SJCRH30 (cell line): ENCODE results near the gene ARID3B. TPM values are rescaled to one million over a fixed set of nuclear protein-coding genes. Genes with fewer than 3 reads are reported as not detected.

Experiments
- DNase-seq, 2 experiments: peaks; one replicate each; pipeline ENCODE4 v3.0.0-alpha.2; 2015 to 2020
- H3K27ac ChIP-seq: fragments of 250-450 bp; sonication (Bioruptor Pico); 2 replicates; pipeline ENCODE4 v1.5.1; 2020; ENCODE audit warnings: mild to moderate bottlenecking, moderate library complexity
- H3K27me3 ChIP-seq: fragments of 250-450 bp; sonication (Bioruptor Pico); 2 replicates; pipeline ENCODE4 v1.5.1; 2020; ENCODE audit warnings: mild to moderate bottlenecking, moderate library complexity
- H3K36me3 ChIP-seq: fragments of 250-450 bp; sonication (Bioruptor Pico); 2 replicates; pipeline ENCODE4 v1.5.1; 2020; ENCODE audit warnings: mild to moderate bottlenecking, moderate library complexity
- H3K4me1 ChIP-seq: fragments of 250-450 bp; sonication (Bioruptor Pico); 2 replicates; pipeline ENCODE4 v1.5.1; 2020; ENCODE audit warnings: mild to moderate bottlenecking, moderate library complexity
- H3K4me3 ChIP-seq: fragments of 250-450 bp; sonication (Bioruptor Pico); 2 replicates; pipeline ENCODE4 v1.5.1; 2020; ENCODE audit warnings: mild to moderate bottlenecking, moderate library complexity
- H3K9me3 ChIP-seq: fragments of 250-450 bp; sonication (Bioruptor Pico); replicated peaks from 2 replicates; pipeline ENCODE4 v1.5.1; 2020; ENCODE audit warnings: mild to moderate bottlenecking, moderate library complexity
- total RNA-seq: library from RNA; depleted of rRNA; stranded (reverse); fragments of >200 nt; shearing (Covaris generic); gene quantifications from 2 replicates; pipeline ENCODE4 v1.2.3, GENCODE V29; 2014

Gene ARID3B
- total RNA-seq, 1 experiment from 2014 or later, result 16.0 TPM

DNA sequence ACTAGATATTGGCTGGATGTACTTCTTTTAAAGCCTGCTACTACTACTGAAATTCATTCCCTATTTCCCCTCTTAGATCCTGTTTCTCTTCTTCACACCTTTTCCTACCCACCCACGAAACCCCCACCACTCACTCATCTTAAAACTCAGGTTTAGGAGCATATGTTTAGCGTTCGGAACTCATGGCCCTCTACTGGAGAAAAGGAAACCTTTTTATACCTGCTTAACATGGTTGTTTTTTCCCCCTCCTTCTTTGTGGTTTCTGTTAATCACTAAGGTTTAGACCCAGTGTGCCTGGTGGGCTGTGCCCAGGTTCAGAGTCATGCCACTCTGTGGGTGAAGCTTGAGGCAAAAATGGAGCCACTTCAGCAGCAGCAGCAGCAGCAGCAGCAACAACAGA is 2.6 kb downstream of the ARID3B start:
- no peak for DNase-seq

DNA sequence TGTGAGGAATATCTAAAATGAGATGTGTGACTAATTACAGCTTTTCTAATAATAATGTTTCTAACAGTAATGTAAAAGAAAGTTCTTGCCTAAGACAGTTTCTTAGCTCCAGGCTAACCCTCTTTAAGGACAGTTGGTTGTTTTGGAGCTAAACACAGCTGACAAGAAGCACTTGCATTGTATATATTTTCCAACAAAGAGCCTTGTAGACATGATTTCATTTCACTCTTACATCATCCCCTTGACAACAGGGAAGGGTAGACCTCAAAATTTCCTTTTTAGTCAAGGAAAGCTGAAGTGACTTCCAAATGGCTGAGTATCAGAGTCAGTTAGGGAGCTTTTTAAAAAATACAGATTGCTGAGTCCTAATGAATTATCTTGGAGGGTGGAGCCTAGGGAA is 4.1 kb downstream of the ARID3B start:
- Histone ChIP-seq H3K27ac (no peak overlapping the region), H3K27me3 (no peaks in the 10 kb centered on the region)

More for the DNA sequence above, 2.6 kb downstream of the ARID3B start:
- H3K36me3 ChIP-seq, result no peaks in the 10 kb centered on the region
- H3K27ac ChIP-seq, result no peak overlapping the region
- no peaks in the 10 kb centered on the region for H3K9me3 ChIP-seq
- no peaks in the 10 kb centered on the region for H3K27me3 ChIP-seq
- H3K4me1 ChIP-seq, result peaks cover 22% of the 10 kb centered on the region
- no peak overlapping the region for H3K4me3 ChIP-seq

DNA sequence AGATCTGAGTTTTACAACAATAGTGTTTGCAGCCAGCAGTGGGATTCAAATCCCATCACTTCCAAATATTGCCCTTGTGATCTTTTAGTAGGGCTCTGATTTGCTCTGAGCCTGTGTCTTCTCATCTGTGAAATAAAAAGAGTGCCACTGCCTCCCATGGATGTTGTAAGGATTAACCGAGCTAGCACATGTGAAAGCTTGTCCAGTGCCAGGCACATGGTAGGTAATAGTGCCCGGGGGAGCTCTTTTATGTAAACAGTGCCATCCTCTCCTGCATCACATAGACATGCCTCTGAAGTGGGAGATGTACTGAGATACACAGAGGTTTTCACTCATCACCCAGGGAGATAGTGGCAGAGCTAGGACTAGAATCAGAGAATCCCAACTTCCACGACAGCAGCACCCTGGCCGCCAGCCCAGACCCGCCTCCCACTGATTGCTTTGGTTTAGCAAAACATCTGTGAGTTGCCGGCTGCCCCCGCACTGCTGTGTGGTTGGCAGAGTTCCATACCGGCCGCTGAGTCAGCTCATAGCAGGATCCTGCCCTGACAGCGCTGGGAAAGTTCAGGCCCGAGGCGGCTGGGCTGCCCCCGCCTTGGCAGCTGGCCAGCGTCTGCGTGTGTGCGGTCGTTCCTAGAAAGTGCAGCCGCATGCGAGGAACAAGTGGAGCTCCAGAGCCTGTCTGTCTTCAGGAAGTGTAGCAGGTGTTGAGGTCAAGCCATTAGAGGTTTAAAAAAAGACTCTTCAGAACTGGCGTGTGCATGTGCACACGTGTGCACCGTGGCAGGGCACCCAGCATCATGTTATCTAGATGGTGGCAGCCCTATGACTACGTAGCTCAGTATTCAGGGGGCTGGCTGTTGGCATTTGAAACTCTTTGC is 5.0 kb downstream of the ARID3B start:
- Histone ChIP-seq H3K9me3 (no peaks in the 10 kb centered on the region), H3K4me1 (peaks cover 22% of the 10 kb centered on the region), H3K4me3 (no peak overlapping the region), H3K27me3 (no peaks in the 10 kb centered on the region), H3K27ac (no peak overlapping the region), H3K36me3 (no peaks in the 10 kb centered on the region)
- peak; percentile 99 for DNase-seq

More for the DNA sequence above, 4.1 kb downstream of the ARID3B start:
- H3K4me3 ChIP-seq, result no peak overlapping the region
- no peak for DNase-seq
- H3K9me3 ChIP-seq, result no peaks in the 10 kb centered on the region
- H3K36me3 ChIP-seq, result no peaks in the 10 kb centered on the region
- peaks cover 22% of the 10 kb centered on the region for H3K4me1 ChIP-seq

DNA sequence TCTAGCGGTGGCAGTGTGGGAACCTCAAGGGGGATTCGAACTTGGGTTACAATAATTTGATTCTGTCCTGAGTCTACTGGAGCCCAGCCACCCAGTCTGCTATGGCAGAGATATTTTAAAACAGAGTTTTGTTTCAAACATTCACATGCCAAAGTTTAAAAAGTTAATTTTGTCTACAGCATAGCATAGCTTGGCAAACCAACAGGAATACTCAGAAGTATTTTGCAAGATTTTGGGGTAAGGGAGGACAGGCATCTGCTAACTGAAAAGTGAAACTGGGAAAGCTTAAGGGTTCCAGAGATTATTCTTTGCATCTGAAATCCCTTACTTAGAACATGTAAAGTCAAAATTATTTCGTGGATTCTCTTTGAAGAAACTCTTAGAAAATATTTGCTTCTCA is 6.6 kb downstream of the ARID3B start:
- Histone ChIP-seq H3K9me3 (no peaks in the 10 kb centered on the region), H3K4me3 (no peak overlapping the region), H3K27me3 (no peaks in the 10 kb centered on the region), H3K36me3 (peaks cover 3% of the 10 kb centered on the region; the same call in 1 of the 2 replicates), H3K4me1 (peaks cover 17% of the 10 kb centered on the region), H3K27ac (no peak overlapping the region)
- DNase-seq, result no peak

DNA sequence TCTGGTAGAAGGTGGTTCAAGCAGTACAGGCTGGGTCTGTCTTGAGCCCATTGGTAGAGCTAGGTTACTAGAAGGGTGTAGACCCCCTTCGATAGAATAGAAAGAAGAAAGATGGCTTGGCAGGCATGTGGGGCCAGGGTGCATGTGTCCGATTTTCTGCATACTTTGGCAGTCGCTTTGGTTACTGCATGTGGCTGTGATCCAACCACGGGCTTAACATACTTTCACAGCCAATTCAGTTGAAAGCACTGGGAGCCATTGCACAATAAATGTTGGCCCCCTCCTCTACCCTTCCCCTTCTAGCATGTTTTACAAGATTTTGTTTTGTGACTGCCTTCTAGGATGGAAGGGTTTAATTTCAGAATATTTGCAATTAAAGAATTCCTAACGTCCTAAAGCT is 7.2 kb downstream of the ARID3B start:
- Histone ChIP-seq H3K4me3 (no peak overlapping the region), H3K4me1 (peaks cover 17% of the 10 kb centered on the region), H3K27me3 (no peaks in the 10 kb centered on the region), H3K27ac (no peak overlapping the region), H3K9me3 (no peaks in the 10 kb centered on the region), H3K36me3 (peaks cover 3% of the 10 kb centered on the region; the same call in 1 of the 2 replicates)
- DNase-seq, result no peak

DNA sequence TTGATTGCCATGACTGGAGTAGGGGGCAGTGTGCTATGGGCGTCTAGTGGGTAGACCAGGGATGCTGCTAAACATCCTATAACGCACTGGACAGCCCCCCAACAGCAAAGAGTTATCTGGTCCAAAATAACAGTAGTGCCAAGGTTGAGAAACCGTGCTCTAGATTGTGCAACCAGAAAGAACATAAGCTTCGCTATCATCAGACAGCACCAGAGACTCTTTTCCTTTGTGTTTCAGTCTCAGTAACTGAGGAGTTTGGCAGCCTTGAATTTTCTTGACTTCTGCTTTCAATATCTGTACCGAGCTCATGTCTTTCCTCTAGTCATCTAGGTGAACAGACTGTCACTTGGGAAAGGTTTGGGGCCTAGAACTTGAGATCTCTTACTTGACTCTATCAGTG is 8.8 kb downstream of the ARID3B start:
- no peaks in the 10 kb centered on the region for H3K27me3 ChIP-seq
- H3K4me3 ChIP-seq, result no peak overlapping the region
- H3K4me1 ChIP-seq, result peaks cover 17% of the 10 kb centered on the region
- H3K9me3 ChIP-seq, result no peaks in the 10 kb centered on the region
- no peak for DNase-seq
- no peak overlapping the region for H3K27ac ChIP-seq
- H3K36me3 ChIP-seq, result peaks cover 3% of the 10 kb centered on the region; the same call in 1 of the 2 replicates

DNA sequence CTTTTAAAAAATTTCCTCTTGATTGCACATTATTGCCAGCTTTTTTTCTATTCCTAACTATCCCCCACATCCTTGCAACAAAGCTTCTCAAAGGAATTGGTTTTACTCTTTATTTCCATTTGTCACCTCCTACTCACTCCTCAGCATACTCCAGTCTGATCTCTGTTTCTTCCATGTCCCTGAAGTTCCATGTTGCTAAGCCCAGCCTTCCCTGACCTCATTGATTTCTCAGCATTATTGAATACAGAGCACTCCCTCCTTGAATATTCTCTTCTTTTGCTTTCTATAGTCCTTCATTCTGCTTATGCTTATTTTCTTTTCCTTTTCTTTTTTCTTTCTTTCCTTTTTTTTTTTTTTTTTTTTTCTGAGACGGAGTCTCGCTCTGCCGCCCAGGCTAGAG is 10.7 kb downstream of the ARID3B start:
- H3K36me3 ChIP-seq, result peaks cover 3% of the 10 kb centered on the region; the same call in 1 of the 2 replicates

DNA sequence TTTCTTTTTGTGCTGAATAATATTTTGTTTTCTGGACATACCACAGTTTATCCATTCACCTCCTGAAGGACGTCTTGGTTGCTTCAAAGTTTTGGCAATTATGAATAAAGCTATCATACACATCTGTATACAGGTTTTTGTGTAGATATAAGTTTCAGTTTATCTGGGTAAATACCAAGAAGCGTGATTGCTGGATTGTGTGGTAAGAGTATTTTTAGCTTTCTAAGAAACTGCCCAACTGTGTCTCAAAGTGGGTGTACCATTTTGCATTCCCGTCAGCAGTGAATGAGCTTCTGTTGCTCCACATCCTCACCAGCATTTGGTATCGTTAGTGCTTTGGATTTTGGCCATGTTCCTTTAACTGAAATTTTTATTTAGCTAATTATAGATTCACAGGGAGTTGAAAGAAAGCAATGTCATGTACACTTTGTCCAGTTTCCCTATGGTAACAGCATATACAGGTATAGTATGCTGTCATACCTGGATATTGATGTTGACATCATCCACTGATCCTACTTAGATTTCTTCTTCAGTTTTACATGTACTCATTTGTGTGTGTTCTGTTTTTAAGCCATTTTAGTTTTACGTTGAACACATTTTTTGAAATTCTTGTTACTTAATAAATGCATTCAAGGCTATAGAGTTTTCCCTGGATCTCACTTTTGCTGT is 11.9 kb downstream of the ARID3B start:
- no peaks in the 10 kb centered on the region for H3K9me3 ChIP-seq
- no peaks in the 10 kb centered on the region for H3K27me3 ChIP-seq
- H3K4me1 ChIP-seq, result peaks cover 2% of the 10 kb centered on the region; the same call in 1 of the 2 replicates
- no peak for DNase-seq
- H3K27ac ChIP-seq, result no peak overlapping the region
- no peak overlapping the region for H3K4me3 ChIP-seq
- H3K36me3 ChIP-seq, result peaks cover 3% of the 10 kb centered on the region; the same call in 1 of the 2 replicates

More for the DNA sequence above, 10.7 kb downstream of the ARID3B start:
- Histone ChIP-seq H3K27ac (no peak overlapping the region), H3K9me3 (no peaks in the 10 kb centered on the region), H3K4me3 (no peak overlapping the region), H3K4me1 (peaks cover 4% of the 10 kb centered on the region), H3K27me3 (no peaks in the 10 kb centered on the region)
- DNase-seq, result no peak

DNA sequence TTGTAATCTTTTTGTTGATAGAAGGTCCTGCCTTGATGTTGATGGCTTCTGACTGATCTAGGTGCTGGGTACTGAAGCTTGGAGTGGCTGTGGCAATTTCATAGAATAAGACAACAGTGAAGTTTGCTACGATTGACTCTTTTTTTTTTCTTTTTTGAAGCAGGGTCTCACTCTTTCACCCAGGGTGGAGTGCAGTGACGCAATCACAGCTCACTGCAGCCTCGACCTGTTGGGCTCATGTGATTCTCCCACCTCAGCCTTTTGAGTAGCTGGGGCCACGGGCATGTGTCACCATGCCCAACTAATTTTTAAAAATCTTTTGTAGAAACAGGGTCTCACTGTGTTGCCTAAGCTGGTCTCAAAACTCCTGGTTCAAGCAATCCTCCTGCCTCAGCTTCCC is 14.2 kb downstream of the ARID3B start:
- DNase-seq, result no peak
- no peaks in the 10 kb centered on the region for H3K9me3 ChIP-seq
- H3K36me3 ChIP-seq, result peaks cover 3% of the 10 kb centered on the region; the same call in 1 of the 2 replicates
- H3K4me1 ChIP-seq, result no peaks in the 10 kb centered on the region
- no peaks in the 10 kb centered on the region for H3K27me3 ChIP-seq
- H3K4me3 ChIP-seq, result no peak overlapping the region
- H3K27ac ChIP-seq, result no peak overlapping the region

DNA sequence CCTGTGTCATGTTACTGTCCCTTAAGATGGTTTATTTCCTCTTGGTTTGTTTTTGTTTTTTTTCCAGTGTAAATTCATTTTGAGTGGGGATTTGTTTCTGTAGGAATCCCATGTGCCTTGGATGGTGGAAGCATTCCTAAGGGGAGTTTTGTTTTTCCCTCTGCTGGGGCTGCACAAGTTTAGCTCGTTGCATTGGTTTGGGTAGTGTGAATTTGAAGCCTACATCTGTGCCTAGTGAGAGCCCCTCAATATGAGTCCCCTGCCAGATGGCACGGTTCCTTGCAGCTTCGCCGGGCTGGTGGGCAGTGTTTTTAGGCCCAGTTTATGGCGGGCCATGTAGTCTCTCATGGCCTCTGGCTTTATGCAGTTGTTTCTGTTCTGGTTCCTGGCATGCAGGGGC is 17.7 kb downstream of the ARID3B start:
- no peak for DNase-seq
- H3K27ac ChIP-seq, result no peak overlapping the region
- no peaks in the 10 kb centered on the region for H3K27me3 ChIP-seq
- H3K4me3 ChIP-seq, result no peak overlapping the region
- no peaks in the 10 kb centered on the region for H3K9me3 ChIP-seq
- H3K36me3 ChIP-seq, result no peaks in the 10 kb centered on the region
- no peaks in the 10 kb centered on the region for H3K4me1 ChIP-seq

DNA sequence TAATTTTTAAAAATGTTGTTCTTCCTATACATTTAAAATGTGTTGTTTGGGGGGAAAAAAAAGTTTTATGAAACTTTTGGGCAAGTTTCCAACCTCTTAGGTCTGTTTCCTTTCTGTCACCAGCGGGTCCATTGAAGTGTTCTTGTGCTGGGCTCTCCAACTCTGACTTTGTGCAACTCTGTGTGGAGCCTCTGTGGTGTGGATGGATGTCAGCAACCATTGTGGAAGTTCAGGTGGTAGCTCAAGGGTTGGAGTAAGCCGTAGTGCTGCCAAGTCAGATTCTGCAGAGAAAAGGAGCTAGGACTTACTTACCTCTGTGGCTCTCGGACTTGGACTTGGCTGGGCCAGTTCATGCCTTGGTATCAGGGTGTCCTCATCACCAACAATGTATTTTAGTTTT is 22.4 kb downstream of the ARID3B start:
- H3K4me3 ChIP-seq, result no peak overlapping the region
- DNase-seq, result no peak
- no peaks in the 10 kb centered on the region for H3K36me3 ChIP-seq
- H3K9me3 ChIP-seq, result no peaks in the 10 kb centered on the region
- H3K4me1 ChIP-seq, result no peaks in the 10 kb centered on the region; the same call in 1 of the 2 replicates
- no peak overlapping the region for H3K27ac ChIP-seq
- H3K27me3 ChIP-seq, result no peaks in the 10 kb centered on the region

DNA sequence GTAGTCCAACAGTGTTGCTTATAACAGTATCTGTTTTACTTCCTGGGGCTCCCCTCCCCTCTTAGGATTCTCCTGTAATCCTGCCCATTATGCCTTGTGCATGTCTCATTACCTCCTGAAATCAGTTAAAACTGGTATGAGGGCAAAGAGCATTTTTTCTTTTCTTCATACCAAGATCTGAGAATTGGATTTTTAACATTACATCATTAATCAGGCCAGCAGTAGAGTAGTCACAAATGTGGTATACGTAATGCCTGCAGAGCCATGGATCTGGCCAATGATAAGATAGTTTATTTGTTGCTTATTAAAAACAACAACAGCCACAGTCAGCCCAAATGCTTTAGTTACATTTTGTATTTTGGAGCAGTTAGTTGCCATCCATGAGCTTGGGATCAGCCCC is 23.2 kb downstream of the ARID3B start:
- Histone ChIP-seq H3K4me1 (no peaks in the 10 kb centered on the region; the same call in 1 of the 2 replicates), H3K36me3 (no peaks in the 10 kb centered on the region), H3K9me3 (no peaks in the 10 kb centered on the region), H3K27ac (no peak overlapping the region), H3K27me3 (no peaks in the 10 kb centered on the region), H3K4me3 (no peak overlapping the region)
- DNase-seq, result no peak

DNA sequence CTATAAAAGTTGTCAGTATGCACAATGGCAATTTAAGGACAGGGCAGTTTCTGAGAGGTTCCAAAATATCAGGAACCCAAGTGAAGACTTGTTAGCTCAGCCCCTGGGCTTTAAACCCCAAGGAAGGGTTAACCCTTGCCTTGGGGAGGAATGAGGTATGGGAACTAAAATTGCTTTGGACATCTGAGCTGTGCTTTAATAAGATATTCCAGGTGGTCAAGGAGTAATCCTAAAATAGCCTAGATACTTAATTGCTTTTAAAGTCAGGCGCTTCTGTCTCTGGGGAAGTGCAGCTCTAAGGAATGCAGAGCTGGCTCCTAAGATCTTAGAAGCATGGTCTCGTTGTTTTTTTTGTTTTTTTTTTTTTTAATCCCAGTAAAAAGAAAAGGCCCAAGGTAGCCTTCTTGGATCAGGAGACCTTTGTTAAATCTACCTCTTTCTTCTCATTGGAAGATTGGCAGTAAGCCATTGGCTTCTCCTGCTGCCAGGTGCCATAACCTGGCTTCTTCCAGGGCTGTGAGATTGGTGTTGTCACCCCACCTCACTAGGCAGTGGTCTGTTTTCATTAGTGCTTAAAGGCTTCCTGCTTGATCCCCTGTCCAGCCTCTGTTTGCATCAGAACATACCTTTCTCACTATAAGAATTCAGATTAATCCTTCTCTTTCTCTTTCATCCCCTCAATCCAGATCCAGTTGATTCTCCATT is 24.5 kb downstream of the ARID3B start:
- DNase-seq, result no peak
- peaks cover 5% of the 10 kb centered on the region for H3K4me1 ChIP-seq
- no peak overlapping the region for H3K27ac ChIP-seq
- H3K36me3 ChIP-seq, result no peaks in the 10 kb centered on the region
- no peaks in the 10 kb centered on the region for H3K9me3 ChIP-seq
- no peaks in the 10 kb centered on the region for H3K27me3 ChIP-seq
- no peak overlapping the region for H3K4me3 ChIP-seq

DNA sequence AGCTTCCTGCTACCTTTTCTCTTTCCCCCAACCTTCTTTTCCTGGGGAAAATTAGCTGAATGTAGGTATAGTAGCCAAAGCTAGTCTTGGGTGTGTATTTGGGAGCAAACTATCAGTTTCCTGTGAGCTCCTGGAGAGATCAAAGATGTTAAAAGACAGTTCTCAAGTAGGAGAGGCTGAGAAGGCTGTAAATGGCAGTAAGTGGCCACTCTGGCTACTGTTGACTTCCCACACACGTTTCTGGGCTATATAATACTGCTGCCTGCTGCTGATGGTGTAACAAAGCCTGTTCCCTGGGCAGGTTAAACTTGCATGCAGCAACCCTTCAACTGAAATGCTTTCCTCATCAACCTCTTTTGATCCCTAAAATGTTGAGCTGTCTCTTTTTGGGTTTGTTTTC is 27.6 kb downstream of the ARID3B start:
- no peak overlapping the region for H3K27ac ChIP-seq
- no peaks in the 10 kb centered on the region for H3K27me3 ChIP-seq
- H3K36me3 ChIP-seq, result peaks cover 8% of the 10 kb centered on the region; the same call in 1 of the 2 replicates
- no peak for DNase-seq
- no peaks in the 10 kb centered on the region for H3K9me3 ChIP-seq
- H3K4me3 ChIP-seq, result no peak overlapping the region
- peaks cover 15% of the 10 kb centered on the region for H3K4me1 ChIP-seq

DNA sequence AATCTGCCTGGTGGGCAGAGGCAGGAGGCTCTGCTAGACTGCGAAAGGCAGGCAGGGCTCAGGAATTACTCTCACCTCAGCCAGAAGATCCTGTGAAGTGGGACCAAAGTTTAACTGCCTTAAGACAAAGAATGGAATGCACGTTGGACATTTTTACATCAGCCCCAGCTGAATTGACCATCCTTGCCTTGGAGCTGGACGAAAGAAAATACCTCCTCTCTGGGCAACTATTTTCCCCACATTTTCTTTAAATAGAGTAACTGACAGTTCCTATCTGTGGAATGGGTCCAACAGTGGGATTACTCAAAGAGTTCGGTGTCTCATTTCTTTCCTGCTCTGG is 28.7 kb downstream of the ARID3B start:
- no peaks in the 10 kb centered on the region for H3K27me3 ChIP-seq
- H3K36me3 ChIP-seq, result peaks cover 11% of the 10 kb centered on the region; the same call in 1 of the 2 replicates
- peaks cover 15% of the 10 kb centered on the region for H3K4me1 ChIP-seq
- H3K4me3 ChIP-seq, result no peak overlapping the region
- DNase-seq, result no peak
- no peaks in the 10 kb centered on the region for H3K9me3 ChIP-seq
- peak overlapping the region; percentile 16; the same call in 1 of the 2 replicates for H3K27ac ChIP-seq
